Measurements from ENCODE around the gene FANCD2OS. TPM values are rescaled to one million over a fixed set of nuclear protein-coding genes. Genes with fewer than 3 reads are reported as not detected.
"Not testable (repeated sequence)": the region's sequence is repeated elsewhere in the genome, so short reads cannot be mapped to it uniquely, and the experiment has no call there.

The FANCD2OS gene
- total RNA-seq, 1 experiment from 2014 or later, result not detected

DNA sequence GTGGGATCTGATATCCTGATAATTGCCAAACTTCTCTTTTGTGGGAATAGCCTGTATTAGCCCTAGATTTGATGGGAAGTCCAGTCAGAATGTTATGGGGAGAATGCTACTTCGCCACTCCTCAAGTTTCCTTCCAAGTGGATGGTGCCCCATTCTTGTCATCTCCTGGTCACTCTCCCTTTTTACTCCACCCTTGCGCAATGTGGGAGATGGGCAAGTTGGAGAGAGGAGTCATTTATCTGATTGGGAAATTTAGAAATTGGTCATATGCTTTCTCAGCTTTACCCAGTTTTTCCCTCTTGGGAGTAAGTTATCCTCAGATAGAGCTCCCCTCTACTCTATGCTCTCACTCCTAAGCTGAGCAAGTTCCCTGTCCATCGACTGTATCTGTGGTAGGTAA, 14.4 kb downstream of the FANCD2OS start:
- no peak for DNase-seq (ENCODE audit: low spot score)

DNA sequence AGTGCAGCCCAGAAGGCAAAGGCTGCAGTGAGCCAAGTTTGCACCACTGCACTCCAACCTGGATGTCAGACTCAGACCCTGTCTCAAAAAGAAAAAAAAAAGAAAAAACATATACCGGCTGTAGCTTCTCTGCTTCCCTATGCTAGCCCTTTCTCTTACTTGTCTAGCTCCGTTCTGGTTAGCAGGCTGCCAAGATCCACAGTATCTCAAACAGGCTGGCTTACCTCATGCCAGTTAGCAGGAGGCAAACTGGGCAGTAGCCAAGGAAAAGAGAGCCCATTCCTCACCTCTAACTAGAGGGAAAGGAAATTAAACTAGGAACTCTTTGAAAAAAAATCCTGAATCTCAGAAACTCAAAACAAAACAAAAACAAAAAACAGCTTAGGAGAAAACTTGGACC, 16.7 kb downstream of the FANCD2OS start:
- not testable (repeated sequence) for DNase-seq (ENCODE audit: low spot score)

DNA sequence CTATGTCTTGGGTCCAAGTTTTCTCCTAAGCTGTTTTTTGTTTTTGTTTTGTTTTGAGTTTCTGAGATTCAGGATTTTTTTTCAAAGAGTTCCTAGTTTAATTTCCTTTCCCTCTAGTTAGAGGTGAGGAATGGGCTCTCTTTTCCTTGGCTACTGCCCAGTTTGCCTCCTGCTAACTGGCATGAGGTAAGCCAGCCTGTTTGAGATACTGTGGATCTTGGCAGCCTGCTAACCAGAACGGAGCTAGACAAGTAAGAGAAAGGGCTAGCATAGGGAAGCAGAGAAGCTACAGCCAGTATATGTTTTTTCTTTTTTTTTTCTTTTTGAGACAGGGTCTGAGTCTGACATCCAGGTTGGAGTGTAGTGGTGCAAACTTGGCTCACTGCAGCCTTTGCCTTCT, 17.3 kb downstream of the FANCD2OS start:
- DNase-seq (ENCODE audit: low spot score), result not testable (repeated sequence)

DNA sequence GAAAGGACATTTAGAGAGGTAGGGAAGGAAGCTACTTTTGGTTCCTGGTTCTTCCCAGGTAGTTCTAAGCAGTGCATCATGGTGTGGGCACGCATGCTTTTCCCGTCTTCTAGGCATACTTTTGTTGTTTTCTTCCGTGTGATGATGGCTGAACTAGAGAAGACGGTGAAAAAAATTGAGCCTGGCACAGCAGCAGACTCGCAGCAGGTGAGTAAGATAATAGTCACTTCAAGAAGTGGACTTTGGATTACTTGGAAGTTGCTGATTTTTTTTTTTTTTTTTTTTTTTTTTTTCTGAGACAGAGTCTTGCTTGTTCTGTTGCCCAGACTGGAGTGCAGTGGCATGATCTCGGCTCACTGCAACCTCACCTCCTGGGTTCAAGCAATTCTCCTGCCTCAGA, 17.9 kb downstream of the FANCD2OS start:
- DNase-seq (ENCODE audit: low spot score), result no peak

DNA sequence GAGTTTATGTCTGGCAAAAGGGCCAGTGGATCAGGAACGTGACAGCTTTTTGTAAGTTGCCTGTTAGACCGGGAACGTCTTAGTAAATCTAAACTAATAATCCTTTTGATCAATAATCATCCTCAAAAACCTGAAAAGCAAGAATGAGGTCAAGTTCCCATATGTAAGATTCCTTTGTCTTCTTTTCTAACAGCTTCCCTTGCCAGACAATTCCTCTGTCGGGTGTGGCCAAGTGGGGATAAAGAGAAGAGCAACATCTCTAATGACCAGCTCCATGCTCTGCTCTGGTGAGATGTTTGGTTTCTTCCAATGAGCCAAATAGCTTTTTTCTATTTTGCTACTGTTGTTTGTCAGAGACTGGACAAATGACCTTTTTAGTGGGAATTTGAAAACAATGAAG, 19.8 kb downstream of the FANCD2OS start:
- no peak for DNase-seq (ENCODE audit: low spot score)

DNA sequence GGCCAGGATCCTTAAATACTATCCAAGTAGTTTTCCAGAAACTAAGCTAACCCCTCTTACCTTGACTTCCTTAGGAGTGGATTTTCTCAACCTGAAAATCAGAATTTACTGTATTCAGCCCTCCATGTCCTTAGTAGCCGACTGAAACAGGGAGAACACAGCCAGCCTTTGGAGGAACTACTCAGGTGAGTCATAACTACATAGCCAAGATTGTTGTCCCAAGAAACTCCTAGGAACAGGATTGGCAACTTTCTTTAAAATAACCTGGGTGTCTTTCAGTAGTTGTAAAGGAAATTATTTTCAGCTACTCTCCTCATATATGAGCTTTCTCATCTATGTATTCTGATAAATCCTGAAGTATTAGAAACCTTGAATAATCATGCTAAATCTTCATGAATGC, 22.3 kb downstream of the FANCD2OS start:
- DNase-seq (ENCODE audit: low spot score), result no peak

DNA sequence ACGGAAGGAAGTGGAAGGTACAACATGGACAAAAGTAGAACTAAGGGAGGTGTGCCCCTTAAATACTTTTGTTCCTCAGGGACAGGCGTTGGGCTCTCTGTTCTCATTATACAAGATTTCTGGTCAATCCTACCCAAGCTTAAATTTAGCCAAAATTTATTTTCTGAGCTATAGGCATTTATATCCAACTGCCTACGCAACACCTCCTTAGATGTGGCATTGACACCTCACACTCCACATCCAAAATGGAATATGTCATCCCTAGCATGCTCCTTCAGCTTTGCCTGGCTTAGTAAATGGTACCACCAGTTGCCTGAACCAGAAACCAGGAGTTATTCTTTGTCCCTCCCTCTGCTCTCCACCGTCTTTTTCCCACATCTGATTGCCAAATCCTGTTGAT, 26.2 kb downstream of the FANCD2OS start:
- DNase-seq (ENCODE audit: low spot score), result no peak

DNA sequence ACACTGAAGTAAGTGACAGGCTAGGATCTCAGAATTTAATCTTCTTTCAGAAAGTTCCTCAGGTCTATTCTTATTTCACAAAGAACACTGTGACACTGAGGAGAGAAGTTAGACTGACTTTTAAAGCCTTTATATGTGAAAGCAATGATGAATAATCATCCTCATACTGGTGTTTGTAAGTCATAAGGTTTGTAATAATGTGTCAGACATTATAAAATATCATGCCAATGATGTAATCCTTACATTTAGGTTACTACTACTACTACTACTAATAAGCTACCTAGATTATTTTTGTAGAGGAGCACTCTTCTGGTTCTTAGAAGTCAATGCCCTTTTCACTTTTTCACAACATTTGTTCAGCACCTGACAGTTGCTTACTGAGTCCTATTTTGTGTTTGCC, 33.4 kb downstream of the FANCD2OS start:
- DNase-seq (ENCODE audit: low spot score), result no peak

DNA sequence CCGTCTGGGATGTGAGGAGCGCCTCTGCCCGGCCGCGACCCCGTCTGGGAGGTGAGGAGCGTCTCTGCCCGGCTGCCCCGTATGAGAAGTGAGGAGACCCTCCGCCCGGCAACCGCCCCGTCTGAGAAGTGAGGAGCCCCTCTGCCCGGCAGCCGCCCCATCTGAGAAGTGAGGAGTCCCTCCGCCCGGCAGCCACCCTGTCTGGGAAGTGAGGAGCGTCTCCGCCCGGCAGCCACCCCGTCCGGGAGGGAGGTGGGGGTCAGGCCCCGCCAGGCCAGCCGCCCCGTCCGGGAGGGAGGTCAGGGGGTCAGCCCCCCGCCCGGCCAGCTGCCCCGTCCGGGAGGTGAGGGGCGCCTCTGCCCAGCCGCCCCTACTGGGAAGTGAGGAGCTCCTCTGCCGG, 38.0 kb downstream of the FANCD2OS start:
- not testable (repeated sequence) for DNase-seq (ENCODE audit: low spot score)

DNA sequence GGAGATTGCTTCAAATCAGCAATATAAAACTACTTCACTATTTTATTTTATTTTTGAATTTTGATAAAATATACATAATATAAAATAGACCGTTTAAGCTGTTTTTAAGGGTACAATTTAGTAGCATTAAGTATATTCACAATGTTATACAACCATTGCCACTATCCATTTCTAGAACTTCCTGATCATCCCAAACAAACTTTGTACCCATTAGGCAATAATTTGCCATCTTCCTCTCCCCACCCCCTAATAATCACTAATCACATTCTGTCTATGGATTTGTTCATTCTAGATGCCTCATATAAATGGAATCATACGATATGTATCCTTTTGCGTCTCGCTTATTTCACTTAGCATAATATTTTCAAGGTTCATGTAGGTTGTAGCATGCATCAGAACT, 53.0 kb downstream of the FANCD2OS start:
- no peak for DNase-seq (ENCODE audit: low spot score)

Other genes with a start within 250 kb of the FANCD2OS start
- gene CIDEC, start 228.0 kb downstream of the FANCD2OS start, total RNA-seq (2014; rRNA removed; shearing (Covaris generic)), result not detected in 2 replicates
- gene JAGN1, start 217.6 kb downstream of the FANCD2OS start, total RNA-seq (2014; rRNA removed; shearing (Covaris generic)), result 35.7 and 46.1 TPM in 2 replicates
- not detected in 2 replicates for gene IL17RE, start 205.4 kb downstream of the FANCD2OS start, total RNA-seq (2014; rRNA removed; shearing (Covaris generic))
- gene IL17RC, start 191.2 kb downstream of the FANCD2OS start, total RNA-seq (2014; rRNA removed; shearing (Covaris generic)), result 23.0 and 32.4 TPM in 2 replicates
- 7.4 and 8.7 TPM in 2 replicates for gene CRELD1, start 174.4 kb downstream of the FANCD2OS start, total RNA-seq (2014; rRNA removed; shearing (Covaris generic))
- 3.0 and 3.4 TPM in 2 replicates for gene PRRT3, start 155.8 kb downstream of the FANCD2OS start, total RNA-seq (2014; rRNA removed; shearing (Covaris generic))
- gene EMC3, start 121.4 kb downstream of the FANCD2OS start, total RNA-seq (2014; rRNA removed; shearing (Covaris generic)), result 87.1 and 117 TPM in 2 replicates
- gene FANCD2, start 81.8 kb downstream of the FANCD2OS start, total RNA-seq (2014; rRNA removed; shearing (Covaris generic)), result 28.4 and 29.6 TPM in 2 replicates
- 121 and 179 TPM in 2 replicates for gene BRK1, start 7.4 kb upstream of the FANCD2OS start, total RNA-seq (2014; rRNA removed; shearing (Covaris generic))
- gene VHL, start 33.5 kb upstream of the FANCD2OS start, total RNA-seq (2014; rRNA removed; shearing (Covaris generic)), result 21.3 and 22.6 TPM in 2 replicates
- 1.1 and 1.3 TPM in 2 replicates for gene IRAK2, start 56.7 kb upstream of the FANCD2OS start, total RNA-seq (2014; rRNA removed; shearing (Covaris generic))
- gene TATDN2, start 140.2 kb upstream of the FANCD2OS start, total RNA-seq (2014; rRNA removed; shearing (Covaris generic)), result 6.4 and 9.7 TPM in 2 replicates
- not detected in 2 replicates for gene GHRL, start 184.7 kb upstream of the FANCD2OS start, total RNA-seq (2014; rRNA removed; shearing (Covaris generic))
- 176 and 203 TPM in 2 replicates for gene SEC13, start 212.9 kb upstream of the FANCD2OS start, total RNA-seq (2014; rRNA removed; shearing (Covaris generic))